NCI-H2196 treated with DMSO at 0.1 percent for 48 hours (cell line): ENCODE measurements around the gene CHN2.

Experiments used
- DNase-seq: peaks from one replicate; lab custom pipeline; 2025; ENCODE audit not compliant: unreplicated experiment; lab: John Stamatoyannopoulos, UW

The CHN2 gene

GRCh38 chr7:29356631-29357030 lies 162.1 kb downstream of the CHN2 start:
- DNase-seq, result no peak

- DNase-seq, result no peak
Observed at GRCh38 chr7:29359482-29360093, 165.0 kb downstream of the CHN2 start.

- no peak for DNase-seq
Observed at GRCh38 chr7:29360633-29361625, 166.4 kb downstream of the CHN2 start.

- DNase-seq, result no peak
Observed at GRCh38 chr7:29362380-29362779, 167.8 kb downstream of the CHN2 start.

GRCh38 chr7:29363636-29364425 lies 169.3 kb downstream of the CHN2 start:
- DNase-seq, result no peak

- no peak for DNase-seq
Observed at GRCh38 chr7:29364661-29365060, 170.1 kb downstream of the CHN2 start.

- no peak for DNase-seq
Observed at GRCh38 chr7:29365423-29365822, 170.8 kb downstream of the CHN2 start.

GRCh38 chr7:29367784-29368183 lies 173.2 kb downstream of the CHN2 start:
- no peak for DNase-seq

GRCh38 chr7:29369909-29370488 lies 175.4 kb downstream of the CHN2 start:
- no peak for DNase-seq

- DNase-seq, result no peak
Observed at GRCh38 chr7:29370531-29371314, 176.1 kb downstream of the CHN2 start.

- DNase-seq, result no peak
Observed at GRCh38 chr7:29371472-29371871, 176.9 kb downstream of the CHN2 start.

GRCh38 chr7:29372351-29373090 lies 177.9 kb downstream of the CHN2 start:
- no peak for DNase-seq

GRCh38 chr7:29375641-29376562 lies 181.3 kb downstream of the CHN2 start:
- no peak for DNase-seq

- DNase-seq, result no peak
Observed at GRCh38 chr7:29377718-29378117, 183.1 kb downstream of the CHN2 start.

GRCh38 chr7:29379551-29379950 lies 185.0 kb downstream of the CHN2 start:
- no peak for DNase-seq

- DNase-seq, result no peak
Observed at GRCh38 chr7:29381206-29382094, 186.9 kb downstream of the CHN2 start.

- DNase-seq, result no peak
Observed at GRCh38 chr7:29384277-29384676, 189.7 kb downstream of the CHN2 start.
